ENCODE data around the gene C2orf68.
"Not testable (repeated sequence)": the region's sequence is repeated elsewhere in the genome, so short reads cannot be mapped to it uniquely, and the experiment has no call there.

C2orf68 gene

DNA sequence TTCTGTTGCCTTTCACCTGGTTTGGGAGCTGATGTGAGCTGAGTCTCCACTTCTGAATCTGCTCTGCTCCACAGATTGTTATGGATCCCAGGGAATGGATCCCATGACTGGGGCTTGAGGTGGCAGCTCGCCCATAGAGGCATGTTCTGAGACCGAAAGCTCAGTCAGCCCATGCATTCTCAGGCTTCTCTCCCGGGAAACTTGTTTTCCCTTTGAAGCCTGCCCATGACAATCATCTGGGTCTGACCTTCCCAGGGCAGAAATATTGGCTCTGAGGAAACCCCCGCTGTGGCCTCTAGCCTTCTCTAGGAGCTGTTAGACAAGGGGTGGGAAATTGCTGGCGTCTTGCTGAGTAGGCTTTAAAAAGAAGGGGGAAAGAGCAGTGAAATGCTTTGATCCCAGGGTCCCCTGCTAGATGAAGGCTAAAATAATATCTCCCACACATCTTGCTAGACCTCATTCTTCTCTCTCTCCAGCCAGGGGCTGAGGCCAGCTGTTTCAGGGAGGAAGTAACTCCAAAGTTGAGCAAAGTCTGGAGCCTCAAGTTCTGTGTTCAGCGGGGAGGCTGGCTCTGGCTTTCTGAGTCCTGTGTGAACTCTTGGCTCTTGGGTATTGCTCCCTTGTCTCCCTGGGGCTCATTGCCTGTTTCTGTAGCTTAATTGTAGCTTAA lies 32.5 kb downstream of the C2orf68 start:
- no peak for DNase-seq

GRCh38 chr2:85578243-85579180 lies 33.4 kb downstream of the C2orf68 start:
- DNase-seq: peak; percentile 20

DNA sequence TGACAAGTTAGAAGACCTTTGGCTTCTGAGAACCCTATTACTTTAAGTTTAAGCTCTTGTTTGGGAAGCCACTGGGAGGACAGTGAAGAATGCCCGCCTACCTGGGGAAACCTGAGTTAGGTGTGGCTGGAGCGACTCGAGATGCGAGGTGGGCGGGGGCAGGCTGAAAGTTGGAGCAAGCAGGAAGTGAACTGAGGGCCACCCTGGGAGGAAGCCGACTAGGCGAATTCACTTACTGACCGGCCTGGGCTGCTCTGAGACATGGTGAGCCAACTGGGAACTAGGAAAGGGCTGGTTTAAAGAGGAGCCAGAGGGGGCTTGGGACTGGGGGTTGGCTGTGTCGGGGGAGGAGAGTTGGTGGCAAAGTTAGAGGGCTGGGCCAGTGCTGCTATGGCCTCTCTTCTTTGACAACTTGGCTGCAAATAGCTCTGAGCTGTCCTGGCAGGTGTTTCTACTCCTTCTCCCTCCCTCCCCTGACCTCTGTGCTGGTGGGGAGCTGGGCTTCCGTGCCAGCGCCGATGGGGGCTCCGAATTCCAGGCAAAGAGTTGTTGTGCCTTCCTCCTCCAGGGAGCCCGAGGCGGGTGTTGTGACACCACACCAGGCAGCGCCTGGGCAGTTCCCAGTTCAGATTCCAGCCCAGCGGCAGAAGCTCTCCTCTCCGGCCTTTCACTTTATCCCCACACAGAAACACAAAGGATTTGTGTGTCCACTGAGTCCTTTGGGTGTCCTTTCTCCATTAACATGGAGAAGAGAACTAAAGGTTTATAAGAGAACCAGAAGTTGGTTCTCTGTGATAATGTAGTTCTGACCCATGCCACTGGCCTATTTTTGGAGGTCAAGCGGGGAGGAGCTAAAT lies 34.3 kb downstream of the C2orf68 start, which contains the start of gene VAMP8:
Gene VAMP8, plus strand, starts transcription at position 201 of the 857 bp plus-strand sequence. Its CDS starts 61 bp downstream, at position 262.
- DNase-seq: peak; percentile 69

- no peak for DNase-seq
Measured at GRCh38 chr2:85577063-85577385, 34.8 kb downstream of the C2orf68 start.

DNA sequence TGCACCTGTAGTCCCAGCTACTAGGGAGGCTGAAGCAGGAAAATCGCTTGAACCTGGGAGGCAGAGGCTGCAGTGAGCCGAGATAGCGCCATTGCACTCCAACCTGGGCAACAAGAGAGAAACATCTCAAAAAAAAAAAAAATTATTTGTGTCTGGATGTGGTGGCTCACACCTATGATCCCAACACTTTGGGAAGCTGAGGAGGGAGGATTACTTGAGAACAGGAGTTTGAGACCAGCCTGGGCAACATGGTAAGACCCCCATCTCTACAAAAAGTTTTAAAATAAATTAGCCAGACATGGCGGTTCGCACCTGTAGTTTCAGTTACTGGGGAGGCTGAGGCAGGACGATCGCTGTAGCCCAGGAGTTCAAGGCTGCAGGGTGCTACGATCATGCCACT lies 36.1 kb downstream of the C2orf68 start:
- no peak for DNase-seq

- no peak for DNase-seq
Measured at GRCh38 chr2:85566265-85566664, 45.6 kb downstream of the C2orf68 start.

GRCh38 chr2:85564144-85564563 lies 47.7 kb downstream of the C2orf68 start:
- no peak for DNase-seq

- peak; percentile 96 for DNase-seq
Measured at GRCh38 chr2:85561280-85562212, 50.3 kb downstream of the C2orf68 start, which contains the start of gene GGCX. Gene GGCX, minus strand, starts transcription at chr2:85561493. Its CDS starts 65 bp downstream, at chr2:85561428.

DNA sequence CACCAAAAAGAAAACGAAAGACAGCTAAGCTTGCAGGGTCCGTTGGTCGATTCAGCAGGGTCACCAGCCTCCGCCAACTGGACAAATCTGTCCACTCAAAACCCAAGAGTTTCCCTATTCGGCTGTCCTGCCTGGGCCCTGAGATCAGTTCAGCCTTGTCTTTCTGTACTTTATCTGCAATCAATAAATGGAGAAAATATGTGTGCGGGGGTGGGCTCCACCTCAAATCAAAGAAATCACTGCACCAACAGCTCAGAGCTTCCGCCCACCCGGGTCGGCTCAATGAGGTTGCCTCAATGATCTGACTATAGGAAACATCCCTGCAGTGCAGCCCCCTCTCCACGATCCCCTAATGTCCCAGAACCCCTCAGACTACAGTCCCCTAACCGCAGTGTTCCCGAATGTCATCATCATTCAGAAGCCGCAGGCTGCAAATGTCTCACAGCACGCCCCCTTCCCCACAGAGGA lies 51.0 kb downstream of the C2orf68 start:
- no peak for DNase-seq

- DNase-seq: not testable (repeated sequence)
Measured at GRCh38 chr2:85560403-85560726, 51.5 kb downstream of the C2orf68 start.

DNA sequence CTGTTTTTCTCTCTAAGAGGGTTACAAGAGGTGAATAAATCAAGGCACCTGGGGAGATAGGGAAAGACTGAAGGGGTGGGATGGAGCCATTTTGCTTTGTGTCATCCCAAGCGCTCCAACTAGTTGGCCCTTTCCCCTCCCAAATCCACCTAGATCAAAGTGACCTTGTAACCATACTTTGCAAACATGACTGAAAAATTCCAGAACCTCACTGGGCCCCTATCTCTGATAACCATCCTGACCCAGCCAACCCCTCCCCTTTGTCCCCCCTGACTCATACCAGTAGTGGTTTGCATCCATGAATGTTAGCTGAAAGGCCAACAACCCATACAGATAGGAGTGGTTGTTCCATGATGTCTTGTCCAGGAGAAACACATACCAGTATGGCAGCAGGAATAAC lies 53.7 kb downstream of the C2orf68 start:
- no peak for DNase-seq

- no peak for DNase-seq
Measured at GRCh38 chr2:85557130-85557529, 54.7 kb downstream of the C2orf68 start.

All from activated naive CD4-positive, alpha-beta T cell treated with Interleukin-2 at 50 U/mL for 16 hours (primary cell).